Measurements from ENCODE around the gene BAG3.

DNA sequence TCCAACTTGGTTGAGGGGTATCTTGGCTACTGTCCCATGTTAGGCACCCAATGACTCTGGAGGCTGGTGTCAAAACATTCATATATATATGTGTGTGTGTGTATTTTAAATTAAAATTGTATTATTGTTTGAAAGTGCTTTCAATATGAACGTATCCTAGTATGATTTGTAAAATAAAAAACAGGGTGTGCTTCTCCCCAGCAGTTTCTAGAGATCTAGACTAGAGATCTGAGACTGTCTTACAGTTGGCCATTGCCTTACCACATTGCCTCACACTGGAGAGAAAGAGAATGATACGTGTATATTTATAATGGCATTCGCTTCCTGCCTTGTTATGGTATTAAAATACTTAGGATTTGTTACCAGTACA is 1.2 kb downstream of the BAG3 start:
- TF ChIP-seq EZH2phosphoT487 (IDR thresholded peaks at IDR 0.05; ENCODE audit: insufficient read depth, low read depth): no peak
- no peak for TF ChIP-seq EZH2 (IDR thresholded peaks at IDR 0.05; ENCODE audit: insufficient read depth, poor library complexity, severe bottlenecking)
